Measurements from ENCODE around the gene DPY30.

- TF ChIP-seq POLR2A (IDR thresholded peaks at IDR 0.05) = no peak
- no peak for TF ChIP-seq CTCF (IDR thresholded peaks at IDR 0.05)
Measured at GRCh38 chr2:32067549-32067948, 27.9 kb upstream of the DPY30 start.

Measured in thyroid gland (tissue), 4 donors.